Esophagus mucosa (tissue), 1 donor: ENCODE data around the gene TOM1. TPM values are rescaled to one million over a fixed set of nuclear protein-coding genes. Genes with fewer than 3 reads are reported as not detected.
"Not testable (repeated sequence)": the region's sequence is repeated elsewhere in the genome, so short reads cannot be mapped to it uniquely, and the experiment has no call there.

Experiments
- ATAC-seq: fragments of 200-7000 bp; cut with Tn5 transposase; one replicate; pipeline ENCODE4 v1.9.1; 2020
- total RNA-seq: library from RNA; stranded (reverse); gene quantifications from one replicate; pipeline ENCODE4 v1.2.4, GENCODE V29; 2023
- donor health status: DM: yes; HTN: yes; CAD: no.

TOM1 gene
- total RNA-seq, 1 donor from 2014 or later: 88.2 TPM

GRCh38 chr22:35375526-35375925, 75.8 kb downstream of the TOM1 start:
- no peak for ATAC-seq

GRCh38 chr22:35376728-35377472, 77.2 kb downstream of the TOM1 start:
- peak; percentile 48 for ATAC-seq

GRCh38 chr22:35377735-35378134, 78.0 kb downstream of the TOM1 start:
- no peak for ATAC-seq

GRCh38 chr22:35378621-35379020, 78.9 kb downstream of the TOM1 start:
- ATAC-seq: no peak

GRCh38 chr22:35379146-35379993, 79.7 kb downstream of the TOM1 start:
- ATAC-seq: no peak

- no peak for ATAC-seq
Observed at GRCh38 chr22:35380013-35380412, 80.3 kb downstream of the TOM1 start.

- ATAC-seq: peak; percentile 66
Observed at GRCh38 chr22:35380537-35381423, 81.1 kb downstream of the TOM1 start, which contains the start of gene HMOX1. Gene HMOX1 (plus strand): TSS chr22:35381096. CDS start chr22:35381174, 78 bp downstream.

- no peak for ATAC-seq
Observed at GRCh38 chr22:35381424-35382009, 81.8 kb downstream of the TOM1 start.

- ATAC-seq: no peak
Observed at GRCh38 chr22:35383679-35384071, 84.0 kb downstream of the TOM1 start.

GRCh38 chr22:35384527-35384926, 84.8 kb downstream of the TOM1 start:
- ATAC-seq: no peak

- ATAC-seq: no peak
Observed at GRCh38 chr22:35384975-35385588, 85.4 kb downstream of the TOM1 start.

GRCh38 chr22:35386670-35387288, 87.1 kb downstream of the TOM1 start:
- ATAC-seq: peak; percentile 9

- ATAC-seq: no peak
Observed at GRCh38 chr22:35390933-35391332, 91.2 kb downstream of the TOM1 start.

- peak; percentile 31 for ATAC-seq
Observed at GRCh38 chr22:35392357-35392756, 92.7 kb downstream of the TOM1 start.

GRCh38 chr22:35393116-35394010, 93.7 kb downstream of the TOM1 start:
- ATAC-seq: no peak

GRCh38 chr22:35394011-35394312, 94.3 kb downstream of the TOM1 start:
- ATAC-seq: no peak

GRCh38 chr22:35394810-35395563, 95.3 kb downstream of the TOM1 start:
- ATAC-seq: no peak

- ATAC-seq: not testable (repeated sequence)
Observed at GRCh38 chr22:35396622-35397021, 96.9 kb downstream of the TOM1 start.

GRCh38 chr22:35397095-35397904, 97.6 kb downstream of the TOM1 start:
- no peak for ATAC-seq
